ENCODE results near the gene EHBP1.
"Not testable (repeated sequence)": the region's sequence is repeated elsewhere in the genome, so short reads cannot be mapped to it uniquely, and the experiment has no call there.

EHBP1 gene

GRCh38 chr2:63013438-63013837 is 307.9 kb downstream of the EHBP1 start:
- no peak for TF ChIP-seq CTCF (IDR thresholded peaks at IDR 0.05; ENCODE audit: borderline replicate concordance, control extremely low read depth, extremely low read depth, insufficient read depth, missing control alignments)
- no peak for DNase-seq (ENCODE audit: low spot score)
- in situ Hi-C loops (cut with MboI; ENCODE audit: low sequenced_read_pairs, unreplicated experiment): no loop called here

GRCh38 chr2:63015389-63015788 is 309.9 kb downstream of the EHBP1 start:
- no peak for DNase-seq (ENCODE audit: low spot score)
- TF ChIP-seq CTCF (IDR thresholded peaks at IDR 0.05; ENCODE audit: borderline replicate concordance, control extremely low read depth, extremely low read depth, insufficient read depth, missing control alignments): no peak
- in situ Hi-C loops (cut with MboI; ENCODE audit: low sequenced_read_pairs, unreplicated experiment): no loop called here

- no peak for TF ChIP-seq CTCF (IDR thresholded peaks at IDR 0.05; ENCODE audit: borderline replicate concordance, control extremely low read depth, extremely low read depth, insufficient read depth, missing control alignments)
- in situ Hi-C loops (cut with MboI; ENCODE audit: low sequenced_read_pairs, unreplicated experiment): no loop called here
- DNase-seq (ENCODE audit: low spot score): no peak
These were observed 312.9 kb downstream of the EHBP1 start for GRCh38 chr2:63018439-63018838.

- in situ Hi-C loops (cut with MboI; ENCODE audit: low sequenced_read_pairs, unreplicated experiment); DNase-seq (ENCODE audit: low spot score): not testable (repeated sequence)
These were observed 314.2 kb downstream of the EHBP1 start for GRCh38 chr2:63019686-63020085.

- in situ Hi-C loops (cut with MboI; ENCODE audit: low sequenced_read_pairs, unreplicated experiment): no loop called here
- no peak for DNase-seq (ENCODE audit: low spot score)
These were observed 317.9 kb downstream of the EHBP1 start for GRCh38 chr2:63023444-63023843.

GRCh38 chr2:63027220-63027619 is 321.7 kb downstream of the EHBP1 start:
- in situ Hi-C loops (cut with MboI; ENCODE audit: low sequenced_read_pairs, unreplicated experiment): loop anchor here (25.0 kb wide), 2 partner anchors 240 to 565 kb away; no protein-coding TSS in a partner anchor
- no peak for TF ChIP-seq CTCF (IDR thresholded peaks at IDR 0.05; ENCODE audit: borderline replicate concordance, control extremely low read depth, extremely low read depth, insufficient read depth, missing control alignments)
- no peak for DNase-seq (ENCODE audit: low spot score)

More at GRCh38 chr2:63023444-63023843, 317.9 kb downstream of the EHBP1 start:
- no peak for TF ChIP-seq CTCF (IDR thresholded peaks at IDR 0.05; ENCODE audit: borderline replicate concordance, control extremely low read depth, extremely low read depth, insufficient read depth, missing control alignments)

GRCh38 chr2:63029058-63029457 is 323.5 kb downstream of the EHBP1 start:
- no peak for DNase-seq (ENCODE audit: low spot score)
- TF ChIP-seq CTCF (IDR thresholded peaks at IDR 0.05; ENCODE audit: borderline replicate concordance, control extremely low read depth, extremely low read depth, insufficient read depth, missing control alignments): no peak
- in situ Hi-C loops (cut with MboI; ENCODE audit: low sequenced_read_pairs, unreplicated experiment): loop anchor here (25.0 kb wide), 2 partner anchors 242 to 567 kb away; no protein-coding TSS in a partner anchor

All from GM13976 (cell line).